ENCODE results near the gene SQSTM1. TPM values are rescaled to one million over a fixed set of nuclear protein-coding genes. Genes with fewer than 3 reads are reported as not detected.

Gene SQSTM1
- total and polyA plus RNA-seq, 2 of the 8 experiments (the other 6 are each of a cell fraction or from before 2014, with no cell fraction given), result 78.6 to 110 TPM

DNA sequence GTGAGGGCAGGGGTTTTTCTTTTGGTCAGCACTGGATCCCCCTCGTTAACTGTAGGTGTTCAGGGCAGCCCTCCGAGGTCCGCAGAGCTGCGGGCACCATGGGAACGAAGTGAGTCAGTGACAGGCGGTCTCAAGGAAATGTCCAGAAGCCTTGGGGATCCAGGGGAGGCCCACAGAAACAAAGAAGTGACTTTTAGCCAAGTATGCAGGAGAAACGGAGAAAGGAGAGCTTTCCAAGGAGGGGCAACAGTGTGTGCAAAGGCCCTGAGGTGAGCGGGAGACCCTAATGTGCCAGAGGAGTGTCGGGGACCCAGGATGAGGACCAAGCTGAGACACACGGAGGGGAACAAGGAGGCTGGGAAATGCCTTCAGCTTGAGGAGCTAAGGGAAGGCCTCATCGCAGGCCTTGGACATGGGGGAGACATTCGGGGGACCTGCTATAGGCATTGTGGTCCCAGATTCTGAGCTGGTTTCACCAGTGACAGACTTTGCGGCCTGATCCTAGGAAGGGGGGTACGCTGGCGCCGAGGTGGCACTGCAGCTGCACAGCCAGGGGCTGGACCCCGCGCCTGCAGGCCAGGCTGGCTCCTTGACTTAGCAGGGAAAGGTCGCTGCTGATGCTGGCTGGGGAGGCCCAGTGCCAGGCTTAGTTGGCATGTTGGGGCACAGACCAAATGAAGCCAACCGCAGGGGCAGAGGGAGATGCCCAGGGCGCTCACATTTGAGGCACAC lies 23.7 kb upstream of the SQSTM1 start:
- Histone ChIP-seq H2BK12ac (ENCODE audit: low read depth, low read length) (0 out of 2 replicates have a peak overlapping the region, but pooled peaks have one; percentile 50), H2BK15ac (ENCODE audit: low read length) (0 out of 2 replicates have a peak overlapping the region, but pooled peaks have one; percentile 16), H3K4me2 (ENCODE audit: insufficient read depth in 1 of 2, low read depth in 2 of 2, low read length in 2 of 2) (peak overlapping the region; percentile 54 to 91; a peak in 3 of 4 replicates), H3K27me3 (replicated peaks in 1 of 4; ENCODE audit: control insufficient read depth in 3 of 4, extremely low read depth in 1 of 4, insufficient read depth in 3 of 4, low read length in 3 of 4) (peaks cover 0 to 2% (median 0%) of the 10 kb centered on the region in 4 experiments; a peak in 1 of 7 replicates), H4K5ac (ENCODE audit: insufficient read length, low read depth, low read length) (no peak overlapping the region), H3K18ac (ENCODE audit: extremely low read depth, low read length) (peak overlapping the region; percentile 78; the same call in 1 of the 2 replicates), H3K79me1 (ENCODE audit: low read depth, low read length) (no peaks in the 10 kb centered on the region), H3K56ac (replicated peaks; ENCODE audit: insufficient read length, low read depth, low read length) (no peak overlapping the region), H4K91ac (replicated peaks; ENCODE audit: insufficient read length, low read length) (no peak overlapping the region), H2BK5ac (ENCODE audit: low read depth, low read length) (0 out of 2 replicates have a peak overlapping the region, but pooled peaks have one; percentile 24), H3K36me3 (ENCODE audit: control insufficient read depth in 2 of 4, insufficient read depth in 4 of 4, low read length in 3 of 4) (peaks cover 12 to 31% (median 27%) of the 10 kb centered on the region in 4 experiments), H4K20me1 (replicated peaks in 1 of 2; ENCODE audit: control insufficient read depth in 1 of 2, insufficient read depth in 2 of 2, low read length in 2 of 2) (peaks cover 8 to 20% of the 10 kb centered on the region in 2 experiments), H2BK20ac (ENCODE audit: low read length) (no peak overlapping the region), H3K4me3 (ENCODE audit: extremely low read depth in 1 of 4, insufficient read depth in 2 of 4, low read depth in 3 of 4, low read length in 4 of 4) (peak overlapping the region; percentile 53 to 88 (median 58)), H3K27ac (ENCODE audit: low read depth, low read length) (no peak overlapping the region), H3K14ac (ENCODE audit: insufficient read length) (no peak overlapping the region), H3K9ac (replicated peaks in 1 of 4; ENCODE audit: extremely low read depth in 1 of 4, low read depth in 3 of 4, low read length in 3 of 4) (no peak overlapping the region), H3K4me1 (replicated peaks in 1 of 4; ENCODE audit: control insufficient read depth in 3 of 4, insufficient read depth in 4 of 4, low read length in 3 of 4) (peaks cover 0 to 15% (median 11%) of the 10 kb centered on the region in 4 experiments; a peak in 5 of 7 replicates), H3K9me3 (ENCODE audit: insufficient read depth in 2 of 2, low read depth in 1 of 2, low read length in 1 of 2) (no peaks in the 10 kb centered on the region), H2BK120ac (replicated peaks; ENCODE audit: low read depth, low read length) (no peak overlapping the region), H3K79me2 (ENCODE audit: control insufficient read depth in 1 of 2, insufficient read depth in 2 of 2, low read length in 2 of 2) (no peaks in the 10 kb centered on the region), H2AFZ (ENCODE audit: low read length) (no peak overlapping the region), H3K23ac (ENCODE audit: insufficient read length) (no peak overlapping the region), H3K4ac (replicated peaks; ENCODE audit: insufficient read length, low read depth, low read length) (no peak overlapping the region), H2AK5ac (ENCODE audit: low read depth, low read length) (no peak overlapping the region; the same call in 1 of the 2 replicates), H3K23me2 (ENCODE audit: low read depth, low read length) (peaks cover 7% of the 10 kb centered on the region), H4K8ac (ENCODE audit: extremely low read depth, insufficient read depth, low read length) (peak overlapping the region; percentile 35; the same call in 1 of the 2 replicates)
- POLR2A ChIA-PET (ENCODE audit: partially characterized antibody), result interaction anchor here (0.9 to 16.9 kb wide), 13 partner anchors 10 to 173 kb away, joined by 3 to 207 read pairs (median 5); partner anchors contain the start of genes HNRNPH1, MGAT4B and SQSTM1
- FAIRE-seq (no peak), DNase-seq (ENCODE audit: low read depth in 1 of 2, low spot score in 2 of 2) (no peak)
- 89% methylated on average over 21 of the region's 21 CpGs; no CpG with 5 or more reads in 1 of the 2 experiments for WGBS, 2 experiments (ENCODE audit: extremely low coverage in 1 of 2, insufficient coverage in 1 of 2, insufficient read length in 1 of 2, insufficient replicate concordance in 2 of 2, low coverage in 1 of 2, low lambda C conversion rate in 2 of 2, missing lambda C conversion rate in 1 of 2)
- CTCF ChIA-PET (ENCODE audit: partially characterized antibody), result interaction anchor here (0.7 to 2.4 kb wide), 8 partner anchors 8 to 129 kb away, joined by 3 to 6 read pairs (median 3); no protein-coding TSS in a partner anchor
- no peak for TF ChIP-seq BRCA1 (IDR thresholded peaks at IDR 0.05; ENCODE audit: low read depth, low read length)
- TF ChIP-seq KDM1A (IDR thresholded peaks at IDR 0.05; ENCODE audit: borderline replicate concordance, low read length), result peak; percentile 83; the same call in 1 of the 2 replicates

All from H1 (cell line).